GM12878 (cell line): ENCODE results near the gene LEMD1. TPM values are rescaled to one million over a fixed set of nuclear protein-coding genes. Genes with fewer than 3 reads are reported as not detected.

ENCODE experiments used
- ATAC-seq: fragments of 200-7000 bp; cut with Tn5 transposase; 3 replicates; pipeline ENCODE4 v1.9.1; 2020; ENCODE audit warnings: mild to moderate bottlenecking, moderate library complexity
- BruUV-seq: library from RNA; stranded (reverse); fragments of 400-500 nt; replicated peaks from 2 replicates; lab custom pipeline; 2021; lab: Mats Ljungman, UMichigan
- CTCF ChIA-PET: fragments of 300-600 bp; sonication (Branson Sonifier 250); formaldehyde crosslinking; extraction: SDS; loops from one replicate; lab custom pipeline; 2021; ENCODE audit warnings: inconsistent platforms; lab: Yijun Ruan, JAX
- POLR2A ChIA-PET: fragments of 350-600 bp; formaldehyde crosslinking; extraction: SDS; loops from one replicate; lab custom pipeline; 2021; ENCODE audit warnings: inconsistent platforms; lab: Charles Lee
- RAD21 ChIA-PET: fragments of 300-600 bp; sonication (Branson Sonifier 250); formaldehyde crosslinking; loops from one replicate; lab custom pipeline; 2023; ENCODE audit warnings: antibody characterized with exemption; ENCODE audit not compliant: unreplicated experiment; lab: Charles Lee
- SMC1A ChIA-PET: fragments of 300-600 bp; sonication (Branson Sonifier 250); formaldehyde crosslinking; loops from one replicate; lab custom pipeline; 2023; ENCODE audit not compliant: unreplicated experiment, uncharacterized antibody; lab: Charles Lee
- DNase-seq: peaks from one replicate; pipeline ENCODE4 v3.0.0-alpha.2; 2011; ENCODE audit warnings: low read depth, low spot score
- FAIRE-seq: peaks from 3 replicates; lab custom pipeline; 2011; peaks lifted over from hg19 to GRCh38; lab: Jason Lieb, UNC
- H2AFZ ChIP-seq: 2 replicates; pipeline ENCODE4 v1.6.0; 2011; ENCODE audit warnings: low read depth, low read length, control low read depth; ENCODE audit not compliant: control insufficient read depth
- H3K27ac ChIP-seq: 2 replicates; pipeline ENCODE4 v1.5.1; 2011; ENCODE audit warnings: control low read depth; ENCODE audit not compliant: control insufficient read depth, insufficient read depth
- H3K27me3 ChIP-seq, 2 experiments: replicated peaks in 1 of 2; 2 replicates each; pipeline versions ENCODE4 v1.6.0 to v1.6.1; 2011; ENCODE audit warnings: low read length in 1 of 2; ENCODE audit not compliant: control insufficient read depth in 2 of 2, insufficient read depth in 2 of 2
- H3K36me3 ChIP-seq, 2 experiments: 2 replicates each; pipeline ENCODE4 v1.5.1; 2011; ENCODE audit warnings: low read length in 1 of 2; ENCODE audit not compliant: control insufficient read depth in 2 of 2, insufficient read depth in 2 of 2
- H3K4me1 ChIP-seq: 2 replicates; pipeline ENCODE4 v1.6.1; 2011; ENCODE audit warnings: mild to moderate bottlenecking, low read length, moderate library complexity, mixed read lengths; ENCODE audit not compliant: control insufficient read depth, insufficient read depth
- H3K4me2 ChIP-seq: 2 replicates; pipeline ENCODE4 v1.6.0; 2011; ENCODE audit warnings: control low read depth; ENCODE audit not compliant: control insufficient read depth, insufficient read depth
- H3K4me3 ChIP-seq: fragments of 200-600 bp; sonication (generic); 2 replicates; pipeline ENCODE4 v1.5.1; 2016
- H3K79me2 ChIP-seq: 2 replicates; pipeline ENCODE4 v1.6.0; 2011; ENCODE audit warnings: low read length; ENCODE audit not compliant: control insufficient read depth, insufficient read depth
- H3K9ac ChIP-seq: 2 replicates; pipeline ENCODE4 v1.8.0; 2011; ENCODE audit warnings: low read length, control low read depth, mixed read lengths; ENCODE audit not compliant: control insufficient read depth, insufficient read depth
- H3K9me3 ChIP-seq: replicated peaks from 3 replicates; pipeline ENCODE4 v1.5.1; 2011; ENCODE audit warnings: mild to moderate bottlenecking, low read length; ENCODE audit not compliant: control insufficient read depth, insufficient read depth
- H4K20me1 ChIP-seq: 2 replicates; pipeline ENCODE4 v1.6.0; 2011; ENCODE audit not compliant: control insufficient read depth, insufficient read depth
- EZH2 ChIP-seq: IDR thresholded peaks from 2 replicates; pipeline ENCODE4 v1.6.1; 2012; ENCODE audit warnings: low read depth, mild to moderate bottlenecking, control low read depth, inconsistent platforms, low read length, borderline replicate concordance; ENCODE audit not compliant: control insufficient read depth
- NKRF ChIP-seq: fragments of 450-650 bp; conservative IDR thresholded peaks from 2 replicates; pipeline ENCODE4 v1.6.1; 2017; ENCODE audit warnings: mild to moderate bottlenecking, moderate library complexity
- WGBS: methylation state at CpG from one replicate; pipeline ENCODE4 v1.1.6; 2016; ENCODE audit warnings: low lambda C conversion rate; ENCODE audit not compliant: insufficient replicate concordance, insufficient coverage; ENCODE audit errors: missing lambda C conversion rate; 5-methylcytosine and 5-hydroxymethylcytosine counted together
- in situ Hi-C: fragments of 300-500 bp; cut with MboI; formaldehyde crosslinking; loops from 9 replicates; pipeline ENCODE4 v1.14.3; 2018; ENCODE audit warnings: mixed read lengths
- intact Hi-C: fragments of 100-400 bp; cut with micrococcal nuclease; formaldehyde crosslinking; loops from one replicate; pipeline ENCODE4 v1.14.2; 2022; ENCODE audit not compliant: unreplicated experiment
- polyA plus RNA-seq, 11 experiments: library from polyadenylated mRNA; depleted of rRNA in 4 of 11; unstranded in 6 of 11; stranded (reverse) in 5 of 11; fragments of >200 nt; fragmentation: Nextera tagmentation in 4 of 11; fragmentation: Illumina TruSeq in 1 of 11; extraction: Ambion mirVana in 4 of 11; extraction: Trizol in 1 of 11; gene quantifications; 1 replicate in 1 of 11; 2 replicates in 10 of 11; pipeline versions ENCODE4 v1.2.1 to v1.2.3, GENCODE V29; 2011 to 2016; ENCODE audit warnings: inconsistent platforms in 2 of 11, missing spikeins in 2 of 11, low read depth in 1 of 11
- total RNA-seq, 4 experiments: library from RNA; depleted of rRNA in 3 of 4; stranded (reverse); fragments of >200 nt in 3 of 4; fragmentation: Illumina TruSeq in 1 of 4; extraction: Trizol in 1 of 4; gene quantifications; 2 replicates each; pipeline versions ENCODE4 v1.2.1 to v1.2.3, GENCODE V29; 2013 to 2021

LEMD1 gene
- total and polyA plus RNA-seq, 10 of the 15 experiments (the other 5 are each of a cell fraction or from before 2014, with no cell fraction given): 0.19 to 1.2 (median 0.26) TPM; not detected in 7

- no peak within 1 kb of the TSS for H3K4me3 ChIP-seq
- RAD21 ChIA-PET: no interaction called here
- in situ Hi-C loops: no loop called here
Observed at GRCh38 chr1:205455581-205456382, 33.9 kb upstream of the LEMD1 start, which contains the start of gene BLACAT1. BLACAT1 (minus strand) TSS chr1:205456045.

More at GRCh38 chr1:205455581-205456382, 33.9 kb upstream of the LEMD1 start, which contains the start of gene BLACAT1:
- Histone ChIP-seq H3K27ac (no peak within 1 kb of the TSS), H4K20me1 (no peaks in the 10 kb centered on the region; the same call in 1 of the 2 replicates), H3K9ac (no peak within 1 kb of the TSS), H3K79me2 (no peaks in the 10 kb centered on the region), H3K27me3 (peaks cover 17 to 20% of the 10 kb centered on the region in 2 experiments), H2AFZ (no peak within 1 kb of the TSS), H3K36me3 (no peaks in the 10 kb centered on the region), H3K4me1 (no peaks in the 10 kb centered on the region), H3K9me3 (no peaks in the 10 kb centered on the region), H3K4me2 (no peak within 1 kb of the TSS)
- CTCF ChIA-PET: no interaction called here
- BruUV-seq: no TSS peak
- ATAC-seq (no peak), DNase-seq (no peak), FAIRE-seq (no peak)
- POLR2A ChIA-PET: interaction anchor here (2.0 kb wide), 1 partner anchor 23 kb away, joined by 4 read pairs; no protein-coding TSS in a partner anchor
- TF ChIP-seq EZH2 (peak; percentile 92; the same call in 1 of the 2 replicates), NKRF (no peak)
- WGBS: 9% methylated on average over 52 of the region's 53 CpGs
- SMC1A ChIA-PET: no interaction called here
- intact Hi-C loops: no loop called here
